Measurements from ENCODE around the gene SLC44A5. TPM values are rescaled to one million over a fixed set of nuclear protein-coding genes. Genes with fewer than 3 reads are reported as not detected.

Gene SLC44A5
- polyA plus RNA-seq, 2 of the 4 experiments (the other 2 are of a cell fraction): 0.10 to 1.5 TPM

DNA sequence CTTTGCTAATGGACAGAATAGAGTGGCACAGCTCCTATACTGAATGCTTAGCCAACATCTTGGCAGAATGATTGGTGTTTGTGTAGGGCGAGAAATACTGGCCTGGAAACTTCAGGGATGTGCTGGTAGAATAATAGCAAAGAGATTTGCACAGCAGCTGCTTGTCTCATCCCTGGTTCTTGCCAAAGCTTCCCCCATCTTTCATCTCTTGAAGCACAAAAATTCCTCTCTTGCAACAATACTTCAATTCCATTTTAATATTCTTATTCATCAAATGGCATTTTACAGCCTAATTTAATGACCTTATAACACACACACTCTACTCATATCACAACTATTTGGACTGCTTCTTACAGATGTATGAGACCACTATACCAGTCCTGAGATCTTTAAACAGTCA, 439.0 kb downstream of the SLC44A5 start:
- ATAC-seq: no peak
- H3K4me2 ChIP-seq: no peak overlapping the region
- H3K4me1 ChIP-seq: no peaks in the 10 kb centered on the region
- H3K4me3 ChIP-seq: no peak overlapping the region
- FAIRE-seq: no peak
- no peak for TF ChIP-seq HEYL (CRISPR knock-in tag; IDR thresholded peaks at IDR 0.05)
- no peak for TF ChIP-seq KDM1A (IDR thresholded peaks at IDR 0.05; ENCODE audit: low read depth)
- no peak for TF ChIP-seq FOSB (CRISPR knock-in tag; IDR thresholded peaks at IDR 0.05)
- no peak for TF ChIP-seq TP53 (CRISPR knock-in tag; IDR thresholded peaks at IDR 0.05)
- TF ChIP-seq ESRRA (IDR thresholded peaks at IDR 0.05; ENCODE audit: borderline replicate concordance, low read length): no peak
- no peak for TF ChIP-seq ZFP36 (IDR thresholded peaks at IDR 0.05; ENCODE audit: borderline replicate concordance, partially characterized antibody)
- TF ChIP-seq TFCP2L1 (CRISPR knock-in tag; IDR thresholded peaks at IDR 0.05): no peak
- TF ChIP-seq FOSL2 (IDR thresholded peaks at IDR 0.05): no peak
- TF ChIP-seq FOSL2 (CRISPR knock-in tag; IDR thresholded peaks at IDR 0.05): no peak
- TF ChIP-seq EP300 (IDR thresholded peaks at IDR 0.05): no peak
- no peak for TF ChIP-seq HOXA7 (CRISPR knock-in tag; IDR thresholded peaks at IDR 0.05)
- no peak for TF ChIP-seq CBX8 (IDR thresholded peaks at IDR 0.05)
- no peak for TF ChIP-seq POLR2AphosphoS2 (conservative IDR thresholded peaks at IDR 0.05; ENCODE audit: low read length)
- TF ChIP-seq, protein P1, sequence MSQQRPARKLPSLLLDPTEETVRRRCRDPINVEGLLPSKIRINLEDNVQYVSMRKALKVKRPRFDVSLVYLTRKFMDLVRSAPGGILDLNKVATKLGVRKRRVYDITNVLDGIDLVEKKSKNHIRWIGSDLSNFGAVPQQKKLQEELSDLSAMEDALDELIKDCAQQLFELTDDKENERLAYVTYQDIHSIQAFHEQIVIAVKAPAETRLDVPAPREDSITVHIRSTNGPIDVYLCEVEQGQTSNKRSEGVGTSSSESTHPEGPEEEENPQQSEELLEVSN (IDR thresholded peaks at IDR 0.05; ENCODE audit: borderline replicate concordance, low read depth): no peak
- no peak for TF ChIP-seq GATA3 (IDR thresholded peaks at IDR 0.05; ENCODE audit: borderline replicate concordance)
- no peak for TF ChIP-seq ELK1 (IDR thresholded peaks at IDR 0.05; ENCODE audit: low read depth, low read length)
- no peak for TF ChIP-seq CEBPB (IDR thresholded peaks at IDR 0.05)
- TF ChIP-seq FOXS1 (CRISPR knock-in tag; IDR thresholded peaks at IDR 0.05): no peak
- no peak for TF ChIP-seq BCL3 (IDR thresholded peaks at IDR 0.05)
- no peak for TF ChIP-seq RARB (CRISPR knock-in tag; IDR thresholded peaks at IDR 0.05)
- H3K9me3 ChIP-seq: no peaks in the 10 kb centered on the region
- DNase-seq (ENCODE audit: low read depth in 1 of 2, low spot score in 1 of 2): no peak
- H3K27ac ChIP-seq: no peak overlapping the region
- POLR2A ChIA-PET: no interaction called here
- WGBS (ENCODE audit: missing lambda C conversion rate): 33% methylated on average over 1 of the region's 1 CpG
- CTCF ChIA-PET: no interaction called here

DNA sequence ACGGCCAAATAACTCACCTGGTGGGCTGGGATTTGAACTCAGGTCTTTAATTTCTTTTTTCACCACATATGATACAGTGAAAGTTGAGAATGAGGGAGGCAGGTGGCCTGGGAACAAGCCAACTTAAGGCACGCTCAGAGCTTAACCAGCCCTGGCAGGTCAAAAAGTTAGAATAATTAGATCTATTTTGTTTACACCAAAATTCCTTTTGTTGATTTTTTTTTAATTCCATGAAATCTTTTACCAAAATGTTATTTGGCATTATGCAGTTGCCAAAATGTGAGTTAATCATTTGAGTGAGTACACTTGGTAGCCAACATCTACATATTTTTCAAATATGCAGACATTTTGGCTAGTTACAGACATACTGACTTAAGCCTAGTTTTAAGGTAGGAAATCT, 439.9 kb downstream of the SLC44A5 start:
- Histone ChIP-seq H3K4me1 (no peaks in the 10 kb centered on the region), H3K4me3 (no peak overlapping the region), H3K27ac (no peak overlapping the region), H3K9me3 (no peaks in the 10 kb centered on the region), H3K4me2 (no peak overlapping the region)
- 50% methylated on average over 2 of the region's 2 CpGs for WGBS (ENCODE audit: missing lambda C conversion rate)
- TF ChIP-seq SREBF2 (IDR thresholded peaks at IDR 0.05): no peak
- no peak for TF ChIP-seq HOXA7 (CRISPR knock-in tag; IDR thresholded peaks at IDR 0.05)
- no peak for TF ChIP-seq EHF (CRISPR knock-in tag; IDR thresholded peaks at IDR 0.05)
- TF ChIP-seq KDM1A (IDR thresholded peaks at IDR 0.05; ENCODE audit: low read depth): no peak
- TF ChIP-seq RNF2 (IDR thresholded peaks at IDR 0.05; ENCODE audit: borderline replicate concordance, low read depth): no peak
- TF ChIP-seq MYC (IDR thresholded peaks at IDR 0.05; ENCODE audit: borderline replicate concordance, low read length): no peak
- TF ChIP-seq RFX5 (IDR thresholded peaks at IDR 0.05): no peak
- DNase-seq (ENCODE audit: low read depth in 1 of 2, low spot score in 1 of 2) (no peak), ATAC-seq (no peak), FAIRE-seq (no peak)
- CTCF ChIA-PET: no interaction called here
- POLR2A ChIA-PET: no interaction called here

DNA sequence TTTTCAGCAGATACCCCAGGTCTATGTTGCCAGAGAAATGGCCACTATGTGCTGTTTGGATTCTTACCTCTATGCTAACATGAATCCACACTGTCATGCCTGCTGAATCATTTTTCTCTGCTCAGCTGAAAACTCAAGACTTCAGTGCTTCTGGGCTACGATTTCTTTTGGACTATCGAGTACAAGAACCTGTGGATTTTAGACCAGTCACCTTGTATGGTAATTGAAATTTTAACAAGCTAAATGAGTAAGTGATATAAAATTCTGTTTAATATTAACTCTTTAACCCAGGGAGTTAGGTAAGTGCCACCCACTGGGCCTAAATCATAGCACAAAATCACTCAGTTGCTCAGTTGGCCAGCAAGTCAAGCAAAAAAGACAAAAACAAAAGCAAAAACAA, 440.9 kb downstream of the SLC44A5 start:
- DNase-seq (ENCODE audit: low read depth in 1 of 2, low spot score in 1 of 2) (no peak), FAIRE-seq (no peak), ATAC-seq (no peak)
- 34% methylated on average over 2 of the region's 2 CpGs for WGBS (ENCODE audit: missing lambda C conversion rate)
- Histone ChIP-seq H3K27ac (no peak overlapping the region), H3K4me1 (no peaks in the 10 kb centered on the region), H3K4me2 (no peak overlapping the region), H3K9me3 (no peaks in the 10 kb centered on the region), H3K4me3 (no peak overlapping the region)
- ChIA-PET POLR2A (no interaction called here), CTCF (no interaction called here)
- TF ChIP-seq, protein P2, sequence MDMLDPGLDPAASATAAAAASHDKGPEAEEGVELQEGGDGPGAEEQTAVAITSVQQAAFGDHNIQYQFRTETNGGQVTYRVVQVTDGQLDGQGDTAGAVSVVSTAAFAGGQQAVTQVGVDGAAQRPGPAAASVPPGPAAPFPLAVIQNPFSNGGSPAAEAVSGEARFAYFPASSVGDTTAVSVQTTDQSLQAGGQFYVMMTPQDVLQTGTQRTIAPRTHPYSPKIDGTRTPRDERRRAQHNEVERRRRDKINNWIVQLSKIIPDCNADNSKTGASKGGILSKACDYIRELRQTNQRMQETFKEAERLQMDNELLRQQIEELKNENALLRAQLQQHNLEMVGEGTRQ (IDR thresholded peaks at IDR 0.05): no peak
- TF ChIP-seq RCOR1 (IDR thresholded peaks at IDR 0.05; ENCODE audit: low read depth, low read length) (no peak), HOXB5 (CRISPR knock-in tag; IDR thresholded peaks at IDR 0.05) (no peak), SMC3 (IDR thresholded peaks at IDR 0.05) (no peak), FOSB (CRISPR knock-in tag; IDR thresholded peaks at IDR 0.05) (no peak), BCL3 (IDR thresholded peaks at IDR 0.05) (no peak), ATOH8 (CRISPR knock-in tag; IDR thresholded peaks at IDR 0.05; ENCODE audit: low read depth) (no peak), MYC (IDR thresholded peaks at IDR 0.05; ENCODE audit: borderline replicate concordance, low read length) (no peak), POLR2A (IDR thresholded peaks at IDR 0.05; ENCODE audit: low read length) (no peak)
